NCI-H2227 treated with DMSO at 0.1 percent for 48 hours (cell line): ENCODE data around the gene PPP4R3B.
A peak's percentile ranks its signal among the peaks of the same experiment; 100 is the strongest.
"Not testable (repeated sequence)": the region's sequence is repeated elsewhere in the genome, so short reads cannot be mapped to it uniquely, and the experiment has no call there.

Source experiments
- DNase-seq: peaks from one replicate; lab custom pipeline; 2025; lab: John Stamatoyannopoulos, UW

PPP4R3B gene

GRCh38 chr2:55617175-55618024 is at the start of gene PPP4R3B:
Gene PPP4R3B, minus strand, starts transcription at chr2:55617622. Its CDS starts 337 bp downstream, at chr2:55617285.
- DNase-seq: peak; percentile 98

DNA sequence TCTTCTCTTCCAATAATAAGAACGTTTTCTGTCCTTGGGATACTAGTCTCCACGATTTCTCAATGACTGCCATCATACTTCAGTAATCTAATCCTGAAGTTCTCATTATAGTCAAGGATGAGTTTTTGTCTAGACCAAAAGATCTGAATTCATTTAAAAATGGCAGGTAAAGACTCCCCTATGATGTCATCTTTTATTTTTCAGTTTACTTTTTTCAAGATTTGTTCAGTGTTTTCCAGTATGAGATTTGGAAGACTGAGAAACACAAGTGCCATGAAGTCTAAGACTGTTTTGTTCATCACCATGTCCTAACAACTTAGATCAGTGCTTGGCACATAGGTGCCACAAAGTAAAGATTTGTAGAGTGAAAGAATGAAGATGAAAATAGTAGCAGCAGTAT is 35.8 kb upstream of the PPP4R3B start:
- no peak for DNase-seq

- no peak for DNase-seq
These were observed 31.8 kb upstream of the PPP4R3B start for GRCh38 chr2:55649211-55649610.

DNA sequence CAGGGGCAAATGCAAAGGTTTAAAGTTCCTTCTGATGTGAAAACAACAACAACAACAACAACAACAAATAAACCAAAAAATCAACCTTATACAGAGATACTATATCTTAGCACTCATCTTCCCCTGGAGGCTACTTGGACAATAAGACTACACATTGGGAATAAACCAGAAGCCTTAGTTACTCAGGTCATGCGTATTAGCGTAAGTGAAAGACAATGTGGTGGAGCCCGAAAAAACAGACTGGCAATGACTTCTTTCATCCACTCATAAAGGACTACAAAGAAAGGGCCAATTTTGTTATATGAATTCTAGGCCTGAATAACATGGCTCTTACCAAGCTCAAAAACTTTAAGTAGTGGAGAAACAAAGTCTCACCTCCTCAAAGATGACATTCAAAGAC is 19.4 kb upstream of the PPP4R3B start:
- no peak for DNase-seq

DNA sequence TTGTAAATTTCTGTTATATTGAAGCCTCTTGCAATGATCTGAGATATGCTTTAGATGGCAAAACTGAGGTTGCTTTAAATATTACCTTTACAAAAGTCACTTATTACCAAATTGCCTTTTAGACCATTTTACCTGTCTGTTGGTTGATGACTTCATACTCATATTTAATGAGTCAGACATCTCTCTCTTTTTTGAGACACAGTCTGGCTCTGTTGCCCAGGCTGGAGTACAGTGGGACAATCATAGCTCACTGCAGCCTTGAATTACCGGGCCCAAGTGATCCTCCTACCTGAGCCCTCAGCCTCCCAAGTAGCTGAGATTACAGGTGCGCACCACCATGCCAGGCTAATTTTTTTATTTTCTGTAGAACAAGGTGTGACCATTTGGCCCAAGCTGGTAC is 11.5 kb upstream of the PPP4R3B start:
- no peak for DNase-seq

- DNase-seq: no peak
These were observed 10.5 kb upstream of the PPP4R3B start for GRCh38 chr2:55627915-55628314.

DNA sequence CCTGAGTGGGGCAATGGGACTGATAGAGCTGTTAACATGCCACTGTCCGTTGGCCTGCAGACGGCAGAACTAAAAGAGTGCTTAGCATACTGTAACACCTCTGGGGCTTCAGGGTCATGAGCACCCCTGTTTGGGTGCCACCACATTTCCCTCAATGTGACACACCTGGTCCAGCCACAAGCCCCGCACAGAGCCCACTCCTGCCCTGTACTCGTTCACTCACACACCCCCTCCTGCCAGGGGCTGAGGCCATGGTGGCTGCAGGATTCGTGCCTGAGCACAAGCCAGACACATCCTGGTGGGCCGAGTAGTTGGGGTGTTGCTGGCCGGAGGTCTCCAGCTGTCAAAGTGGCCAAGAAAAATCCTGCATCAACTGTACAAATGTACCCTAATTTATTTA is 4.4 kb upstream of the PPP4R3B start:
- no peak for DNase-seq

GRCh38 chr2:55620123-55620779 is 2.8 kb upstream of the PPP4R3B start:
- peak; percentile 6 for DNase-seq

DNA sequence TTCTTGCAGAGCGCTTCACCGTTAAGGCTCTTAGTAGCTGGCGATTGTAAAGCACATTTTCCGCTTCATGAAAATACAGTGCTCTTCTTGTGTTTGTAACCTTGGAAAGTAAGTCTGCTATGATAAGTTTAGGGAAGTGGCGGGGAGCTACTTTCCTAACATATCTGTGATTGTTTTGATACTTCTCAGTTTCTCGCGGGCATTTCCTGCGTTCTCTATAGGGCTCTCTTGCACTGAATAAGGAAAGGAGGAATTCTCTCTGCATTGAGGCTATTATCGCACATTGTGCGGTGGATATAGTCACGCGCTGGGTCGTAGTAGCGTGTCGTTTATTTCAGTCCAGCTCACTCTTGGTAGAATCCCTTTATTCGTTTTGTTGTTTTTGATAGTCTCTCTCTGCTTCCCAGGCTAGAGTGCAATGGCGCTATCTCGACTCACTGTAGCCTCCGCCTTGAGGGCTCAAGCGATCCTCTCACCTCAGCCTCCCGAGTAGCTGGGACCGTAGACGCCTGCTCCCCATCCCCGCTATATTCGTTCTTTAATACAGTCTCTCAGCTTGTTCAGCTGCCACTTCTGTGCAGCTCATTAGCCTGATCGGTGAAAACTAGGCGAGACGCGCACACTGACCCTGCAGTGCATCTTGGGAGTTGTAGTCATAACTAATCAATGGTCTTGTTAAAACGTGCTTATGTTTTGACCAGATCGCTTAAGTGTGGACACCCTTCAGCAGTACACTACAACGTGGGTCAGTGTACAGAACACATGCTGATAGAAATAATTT is 1.0 kb upstream of the PPP4R3B start:
- DNase-seq: peak; percentile 25

DNA sequence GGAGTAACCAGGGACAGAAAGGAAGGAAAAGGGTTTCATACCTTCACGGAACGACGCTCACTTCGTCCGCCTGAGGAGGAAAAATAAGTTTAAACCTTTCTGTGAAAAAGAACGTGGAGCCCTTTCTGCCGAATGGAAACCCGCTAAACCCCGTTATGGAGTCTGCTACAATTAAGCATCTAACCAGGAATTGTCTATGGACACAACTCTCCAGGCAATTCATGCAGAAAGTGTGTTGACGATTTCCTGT is 528 bp upstream of the PPP4R3B start:
- DNase-seq: no peak

- peak; percentile 14 for DNase-seq
These were observed 759 bp downstream of the PPP4R3B start for GRCh38 chr2:55616551-55617174.

DNA sequence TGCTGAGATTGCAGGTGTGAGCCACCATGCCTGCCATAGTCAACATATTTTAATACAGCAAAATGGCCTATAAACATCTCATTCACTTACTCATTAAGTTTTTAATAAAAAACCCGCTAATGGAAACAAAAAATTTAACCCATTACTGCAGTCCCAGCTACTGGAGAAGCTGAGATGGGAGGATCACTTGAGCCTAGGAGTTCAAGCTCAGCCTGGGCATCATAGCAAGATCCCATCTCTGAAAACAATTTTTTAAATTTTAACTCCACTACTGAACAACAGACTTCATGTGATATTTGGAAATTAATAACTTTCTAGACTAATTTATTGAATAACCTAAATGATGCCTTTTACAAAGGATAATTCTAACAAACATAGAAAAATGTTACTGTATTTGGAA is 5.4 kb downstream of the PPP4R3B start:
- DNase-seq: no peak

- DNase-seq: no peak
These were observed 6.3 kb downstream of the PPP4R3B start for GRCh38 chr2:55610954-55611743.

DNA sequence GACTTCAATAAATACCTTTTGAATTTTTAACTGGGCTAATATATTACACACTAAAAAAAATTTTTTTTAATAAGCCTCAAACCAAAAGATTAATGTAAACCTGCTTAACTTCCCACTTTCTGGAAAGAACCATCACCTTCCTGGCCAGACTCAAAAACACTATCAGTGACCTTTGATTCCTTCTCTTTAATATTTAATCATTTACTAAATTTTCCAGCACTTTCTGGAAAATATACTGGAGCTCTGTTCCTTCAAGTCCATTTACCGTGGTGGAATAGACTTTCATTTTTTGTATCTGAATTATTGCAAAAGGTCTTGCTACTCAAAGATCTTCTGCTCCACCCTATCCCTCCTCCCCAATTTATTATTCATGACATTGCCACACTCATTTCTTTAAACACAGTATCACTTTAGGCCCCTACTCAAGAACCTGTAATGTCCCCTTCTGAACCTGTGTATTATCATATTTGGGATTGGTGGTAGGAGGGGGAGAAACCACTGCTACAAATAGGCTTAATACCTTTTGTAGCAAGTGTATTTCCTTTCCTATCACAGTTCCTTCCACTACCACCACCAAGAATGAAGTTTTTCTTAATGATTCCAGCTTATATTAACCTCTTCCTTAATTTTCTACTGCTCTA is 7.4 kb downstream of the PPP4R3B start:
- no peak for DNase-seq

DNA sequence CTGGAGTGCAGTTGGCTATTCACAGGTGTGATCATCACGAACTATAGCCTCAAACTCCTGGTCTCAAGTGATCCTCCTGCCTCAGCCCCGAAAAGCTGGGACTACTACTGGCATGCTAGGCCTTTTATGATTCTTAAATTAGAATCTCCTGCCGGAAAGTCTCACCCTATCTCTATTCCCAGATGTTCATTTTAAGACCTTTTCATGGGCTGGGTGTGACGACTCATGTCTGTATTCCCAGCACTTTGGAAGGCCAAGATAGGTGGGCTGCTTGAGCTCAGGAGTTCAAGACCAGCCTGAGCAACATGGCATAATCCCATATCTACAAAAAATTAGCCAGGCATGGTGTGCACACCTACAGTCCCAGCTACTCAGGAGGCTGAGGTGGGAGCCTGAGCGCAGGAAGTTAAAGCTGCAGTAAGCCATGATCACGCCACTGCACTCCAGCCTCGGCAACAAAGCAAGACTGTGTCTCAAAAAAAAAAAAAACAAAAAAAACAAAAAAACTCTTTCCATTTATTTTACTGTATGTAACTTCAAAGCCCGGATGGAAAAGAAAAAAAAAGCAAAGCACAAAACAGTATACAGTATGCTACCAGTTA is 8.1 kb downstream of the PPP4R3B start:
- no peak for DNase-seq

- DNase-seq: no peak
These were observed 9.7 kb downstream of the PPP4R3B start for GRCh38 chr2:55607717-55608116.

GRCh38 chr2:55604027-55604565 is 13.3 kb downstream of the PPP4R3B start:
- no peak for DNase-seq

- no peak for DNase-seq
These were observed 15.6 kb downstream of the PPP4R3B start for GRCh38 chr2:55601849-55602248.

GRCh38 chr2:55598056-55598795 is 19.2 kb downstream of the PPP4R3B start:
- DNase-seq: no peak

GRCh38 chr2:55596795-55597194 is 20.6 kb downstream of the PPP4R3B start:
- not testable (repeated sequence) for DNase-seq
